ENCODE results near the gene PLEKHA5.
"Not testable (repeated sequence)": the region's sequence is repeated elsewhere in the genome, so short reads cannot be mapped to it uniquely, and the experiment has no call there.

Gene PLEKHA5

DNA sequence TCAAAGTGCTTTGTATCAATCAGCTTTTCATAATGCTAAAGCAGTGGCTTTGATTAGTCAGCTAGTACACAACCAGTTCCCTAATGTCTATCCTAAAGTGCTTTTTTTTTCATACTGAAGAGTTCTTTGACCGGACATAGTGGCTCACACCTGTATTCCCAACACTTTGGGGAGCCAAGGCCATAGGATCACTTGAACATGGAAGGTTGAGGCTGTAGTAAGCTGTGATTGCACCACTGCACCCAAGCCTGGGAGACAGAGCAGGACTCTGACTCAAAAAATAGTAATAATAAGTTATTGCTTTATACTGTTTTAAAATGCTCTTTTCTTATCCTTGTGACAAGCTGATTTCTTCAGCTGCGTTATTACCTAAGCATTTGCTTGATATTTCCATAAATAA lies 155.1 kb downstream of the PLEKHA5 start:
- no peak for DNase-seq (ENCODE audit: low read depth)

DNA sequence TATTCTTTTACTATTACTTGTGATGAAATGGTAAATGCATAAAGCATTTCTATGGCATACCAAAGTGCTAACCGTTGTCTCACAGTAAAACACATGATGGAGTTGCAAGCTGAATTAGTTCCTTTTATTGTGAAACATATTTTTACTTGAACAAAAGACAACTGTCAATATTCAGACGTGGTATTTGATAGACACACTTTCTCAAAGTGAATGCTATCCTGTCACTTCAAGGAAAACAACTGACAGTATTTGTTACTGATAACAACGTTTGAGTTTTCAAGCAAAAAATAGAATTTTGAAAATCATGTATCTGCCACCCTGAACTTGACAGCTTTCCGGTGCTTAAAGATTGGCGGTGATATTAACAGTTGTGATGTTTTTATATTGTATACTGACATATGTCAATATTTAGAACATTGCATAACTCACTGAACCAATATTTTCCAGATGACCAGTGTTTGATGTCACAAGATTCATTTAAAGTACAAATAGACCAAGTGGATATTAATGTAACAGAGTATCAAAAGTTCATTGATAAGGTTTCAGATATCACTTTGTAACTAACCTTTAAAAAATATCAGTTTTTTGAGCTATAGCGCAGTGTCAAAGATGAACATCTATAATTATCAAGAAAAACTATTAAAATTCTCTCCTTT lies 156.4 kb downstream of the PLEKHA5 start:
- no peak for DNase-seq (ENCODE audit: low read depth)

DNA sequence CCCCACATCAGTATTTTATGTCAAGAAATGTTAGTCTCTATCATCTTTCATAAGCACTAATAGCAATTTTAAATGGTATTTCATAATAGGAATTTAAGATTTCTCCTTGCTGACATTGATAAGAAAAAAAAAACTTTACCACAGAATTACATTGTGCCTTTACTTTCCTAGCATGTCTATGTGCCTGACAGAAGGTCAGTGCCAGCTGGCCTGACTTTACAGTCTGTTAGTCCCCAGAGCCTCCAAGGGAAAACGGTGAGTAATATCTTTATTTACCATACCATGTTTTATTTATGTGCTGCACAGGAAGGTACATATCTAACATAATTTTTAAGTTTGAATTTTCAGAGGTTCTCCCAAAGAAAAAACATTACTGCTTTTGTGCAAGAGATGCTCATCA lies 157.8 kb downstream of the PLEKHA5 start:
- DNase-seq (ENCODE audit: low read depth): no peak

DNA sequence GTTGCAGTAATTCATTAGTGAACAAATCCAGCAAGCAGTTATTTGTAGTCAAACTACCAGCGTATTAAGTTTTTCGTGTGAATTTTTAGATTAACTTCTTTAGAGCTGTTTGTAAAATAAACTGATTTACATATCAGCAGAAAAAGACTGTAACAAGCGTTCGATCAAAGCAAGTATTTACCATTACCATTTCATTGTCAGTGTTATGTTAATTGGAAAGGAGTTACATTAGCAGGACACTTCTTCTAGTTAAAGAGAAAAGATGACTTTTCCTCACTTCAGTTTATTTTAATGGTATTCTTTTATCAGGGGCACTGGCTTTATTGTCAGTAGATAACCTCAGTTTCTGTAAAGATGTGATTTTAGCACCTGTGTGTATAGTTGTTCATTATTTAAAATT lies 158.6 kb downstream of the PLEKHA5 start:
- DNase-seq (ENCODE audit: low read depth): no peak

GRCh38 chr12:19288603-19289244 lies 159.2 kb downstream of the PLEKHA5 start:
- DNase-seq (ENCODE audit: low read depth): no peak

DNA sequence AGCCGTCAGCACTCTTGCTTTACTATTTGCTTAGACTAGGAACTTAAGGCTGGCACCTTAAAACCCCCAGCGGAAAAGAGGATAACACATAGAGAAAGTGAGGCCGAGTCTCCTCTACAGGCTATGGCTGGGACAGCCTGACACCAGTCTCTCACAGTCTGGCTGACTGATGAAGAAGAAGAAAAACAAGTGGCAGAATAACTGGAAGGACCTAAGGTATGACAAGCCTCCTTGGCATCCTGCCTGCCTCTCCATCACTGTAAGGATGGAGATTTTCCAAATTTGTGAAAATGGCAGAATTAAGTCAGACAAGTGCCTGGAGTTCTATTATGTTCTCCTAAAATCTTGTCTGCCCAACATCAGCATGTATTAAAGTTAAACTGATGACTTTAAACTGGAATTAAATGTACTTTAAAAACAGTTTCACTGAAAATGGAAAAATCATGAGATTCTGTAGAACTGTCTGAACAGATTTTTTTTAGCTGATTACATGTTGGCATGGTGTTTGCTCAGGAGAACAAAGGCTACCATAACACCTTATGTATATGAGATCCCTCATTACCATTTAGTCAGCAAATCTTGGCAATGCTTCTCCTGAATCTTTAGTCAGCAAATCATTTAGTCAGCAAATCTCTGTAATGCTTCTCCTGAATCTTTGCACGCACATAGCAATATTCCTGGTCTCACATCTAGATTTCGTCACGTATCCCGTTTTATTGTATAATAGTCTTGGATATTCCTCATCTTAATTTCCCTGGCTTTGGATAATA lies 169.5 kb downstream of the PLEKHA5 start:
- DNase-seq (ENCODE audit: low read depth): no peak

GRCh38 chr12:19299765-19300164 lies 170.2 kb downstream of the PLEKHA5 start:
- DNase-seq (ENCODE audit: low read depth): no peak

DNA sequence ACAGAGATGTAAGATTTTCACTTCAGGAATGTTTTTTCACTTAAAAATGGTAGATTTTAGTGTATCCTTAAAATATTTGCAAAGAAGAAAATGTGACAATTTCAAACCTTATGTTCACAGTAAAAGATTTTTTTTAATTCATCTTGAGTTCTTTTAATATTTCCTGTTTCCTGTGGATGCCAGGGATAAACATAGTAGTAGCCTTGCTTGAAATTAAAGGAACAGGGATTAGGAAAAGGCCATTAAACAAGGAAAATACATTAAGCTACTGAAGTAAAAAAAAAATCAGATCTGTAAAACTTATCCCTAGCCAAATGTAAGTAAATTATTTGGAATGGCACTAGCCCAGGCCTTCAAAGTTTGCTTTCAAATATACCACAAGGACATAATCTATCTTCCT lies 171.7 kb downstream of the PLEKHA5 start:
- DNase-seq (ENCODE audit: low read depth): no peak

DNA sequence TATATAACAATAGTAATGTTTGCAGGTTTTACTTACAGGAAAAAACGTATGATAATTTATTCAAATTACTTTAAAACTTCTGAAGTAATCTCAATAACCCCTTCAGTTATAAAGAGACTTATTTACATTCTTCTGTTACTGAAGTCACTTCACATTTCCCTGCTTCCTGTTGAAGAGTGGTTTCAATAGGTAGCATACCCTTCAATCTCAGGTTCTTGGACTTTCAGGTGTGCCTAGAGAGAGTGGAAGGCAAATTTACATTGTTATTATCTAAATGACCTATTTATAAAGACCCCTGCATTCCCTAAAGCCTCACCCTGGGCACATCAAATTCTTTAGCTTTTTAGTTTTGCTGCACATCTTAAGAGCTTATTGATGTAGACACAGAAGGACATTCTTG lies 172.2 kb downstream of the PLEKHA5 start:
- no peak for DNase-seq (ENCODE audit: low read depth)

- DNase-seq (ENCODE audit: low read depth): no peak
Measured at GRCh38 chr12:19302100-19302640, 172.6 kb downstream of the PLEKHA5 start.

- DNase-seq (ENCODE audit: low read depth): no peak
Measured at GRCh38 chr12:19303496-19303895, 174.0 kb downstream of the PLEKHA5 start.

DNA sequence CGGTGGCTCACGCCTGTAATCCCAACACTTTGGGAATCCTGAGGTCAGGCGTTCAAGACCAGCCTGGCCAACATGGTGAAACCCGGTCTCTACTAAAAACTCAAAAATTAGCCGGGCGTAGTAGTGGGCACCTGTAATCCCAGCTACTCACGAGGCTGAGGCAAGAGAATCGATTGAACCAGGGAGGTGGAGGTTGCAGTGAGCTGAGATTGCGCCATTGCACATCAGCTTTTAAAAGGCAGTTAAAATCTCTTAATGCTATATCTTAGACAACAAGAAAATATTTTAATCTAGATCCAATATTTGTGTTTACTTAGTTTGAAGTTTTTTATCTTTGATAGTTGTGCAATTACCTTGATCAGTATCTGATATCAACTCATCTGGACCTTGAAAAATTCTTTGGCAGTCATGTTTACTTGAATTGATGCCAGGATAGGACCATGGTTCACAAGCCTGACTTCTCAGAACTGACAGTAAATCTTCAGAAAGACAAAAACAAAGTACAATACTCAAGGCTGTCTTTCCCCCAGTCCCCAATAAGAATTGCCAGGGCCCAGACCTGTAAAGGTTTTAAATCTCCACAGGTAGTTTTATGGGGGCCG lies 174.7 kb downstream of the PLEKHA5 start:
- DNase-seq (ENCODE audit: low read depth): no peak

GRCh38 chr12:19305621-19306020 lies 176.1 kb downstream of the PLEKHA5 start:
- DNase-seq (ENCODE audit: low read depth): not testable (repeated sequence)

DNA sequence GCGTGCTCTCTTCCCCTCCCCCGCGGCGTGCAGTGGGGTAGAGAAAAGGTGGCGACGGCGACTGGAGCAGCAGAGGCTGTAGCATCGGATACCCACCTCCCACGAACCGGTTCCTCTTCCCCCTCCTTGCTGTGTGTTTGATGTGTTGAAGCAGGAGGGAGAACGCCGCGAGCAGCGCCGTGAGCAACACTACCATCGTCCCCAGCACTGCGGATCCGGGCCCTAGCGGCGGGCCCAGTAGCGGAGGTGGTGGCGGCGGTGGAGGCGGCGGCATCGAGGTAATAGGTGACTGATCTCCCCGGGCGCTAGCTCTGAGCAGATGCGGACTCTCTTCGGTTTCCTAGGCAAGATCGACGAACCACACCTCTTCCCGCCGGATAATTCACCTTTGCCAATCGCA lies 176.8 kb downstream of the PLEKHA5 start:
- DNase-seq (ENCODE audit: low read depth): no peak

GRCh38 chr12:19307451-19307850 lies 177.9 kb downstream of the PLEKHA5 start:
- DNase-seq (ENCODE audit: low read depth): no peak

GRCh38 chr12:19311165-19311564 lies 181.6 kb downstream of the PLEKHA5 start:
- DNase-seq (ENCODE audit: low read depth): no peak

GRCh38 chr12:19312637-19313036 lies 183.1 kb downstream of the PLEKHA5 start:
- no peak for DNase-seq (ENCODE audit: low read depth)

DNA sequence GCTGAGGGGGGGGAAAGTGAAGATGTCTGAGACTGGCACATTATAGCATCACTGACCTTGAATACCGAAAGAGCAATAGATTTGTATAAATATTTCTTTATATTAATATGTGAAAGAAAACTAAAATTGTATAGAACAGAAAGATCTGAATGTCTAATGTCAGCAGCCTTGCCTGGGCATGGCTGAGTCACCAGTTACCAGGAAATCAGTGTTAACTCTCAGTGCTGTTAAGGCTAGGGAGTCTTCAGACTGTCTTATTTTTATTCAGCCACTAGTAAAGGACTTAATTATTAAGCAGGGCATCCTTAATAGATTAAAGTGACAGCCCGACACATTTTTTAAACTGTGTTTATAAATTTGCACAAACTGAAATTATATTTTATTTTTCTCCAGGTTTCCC lies 186.9 kb downstream of the PLEKHA5 start:
- no peak for DNase-seq (ENCODE audit: low read depth)

DNA sequence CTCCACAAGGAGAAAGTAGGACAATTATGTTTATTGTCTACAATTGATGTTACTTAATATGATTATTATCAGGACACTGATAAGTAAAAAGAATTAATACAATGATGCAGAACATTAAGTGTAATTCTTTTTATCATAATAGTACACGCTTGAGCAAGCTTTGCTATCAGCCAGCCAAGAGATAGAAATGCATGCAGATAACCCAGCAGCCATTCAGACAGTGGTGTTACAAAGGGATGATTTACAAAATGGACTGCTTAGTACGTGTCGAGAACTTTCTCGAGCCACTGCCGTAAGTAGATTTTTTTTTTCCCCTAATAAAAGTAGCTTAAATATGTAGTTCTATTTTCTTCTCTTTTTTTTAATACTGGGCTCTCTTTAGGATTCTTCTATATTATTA lies 192.8 kb downstream of the PLEKHA5 start:
- no peak for DNase-seq (ENCODE audit: low read depth)

DNA sequence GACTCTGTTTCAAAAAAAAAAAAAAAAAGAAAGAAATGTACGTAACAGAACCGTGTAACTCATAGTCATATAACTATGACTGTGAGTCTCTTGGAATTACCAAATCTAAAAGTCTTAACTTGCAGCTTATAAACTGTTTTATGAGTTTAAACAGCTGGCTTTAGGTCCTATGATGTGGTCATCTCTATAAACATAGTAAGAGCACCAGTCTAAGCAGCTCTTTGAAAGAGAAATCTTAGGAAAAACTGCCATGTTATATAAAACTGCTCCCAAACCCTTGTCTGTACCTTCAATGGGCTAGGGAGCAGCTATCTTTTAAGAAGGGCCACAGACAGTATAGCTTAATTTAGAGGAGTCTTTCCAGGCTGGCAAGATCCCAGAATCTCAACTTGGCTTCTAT lies 194.3 kb downstream of the PLEKHA5 start:
- DNase-seq (ENCODE audit: low read depth): no peak

DNA sequence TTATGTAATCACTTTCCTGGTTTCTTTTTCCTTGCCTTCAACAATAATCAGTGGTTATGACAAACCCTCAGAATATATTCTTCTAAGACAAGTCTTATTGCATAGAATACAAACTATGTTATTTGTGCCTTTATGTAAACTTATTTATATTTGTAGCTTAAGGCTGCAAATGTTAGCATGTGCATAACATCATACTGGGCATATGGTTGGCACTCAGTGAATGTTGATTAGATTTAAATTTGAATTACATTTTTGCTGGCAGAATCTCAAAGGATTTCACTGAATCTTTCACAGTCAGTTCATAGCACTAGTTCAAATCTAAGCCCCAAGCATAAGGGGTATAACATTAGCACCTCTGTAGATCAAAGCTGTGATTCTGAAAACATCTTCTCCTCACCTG lies 196.6 kb downstream of the PLEKHA5 start:
- DNase-seq (ENCODE audit: low read depth): no peak

DNA sequence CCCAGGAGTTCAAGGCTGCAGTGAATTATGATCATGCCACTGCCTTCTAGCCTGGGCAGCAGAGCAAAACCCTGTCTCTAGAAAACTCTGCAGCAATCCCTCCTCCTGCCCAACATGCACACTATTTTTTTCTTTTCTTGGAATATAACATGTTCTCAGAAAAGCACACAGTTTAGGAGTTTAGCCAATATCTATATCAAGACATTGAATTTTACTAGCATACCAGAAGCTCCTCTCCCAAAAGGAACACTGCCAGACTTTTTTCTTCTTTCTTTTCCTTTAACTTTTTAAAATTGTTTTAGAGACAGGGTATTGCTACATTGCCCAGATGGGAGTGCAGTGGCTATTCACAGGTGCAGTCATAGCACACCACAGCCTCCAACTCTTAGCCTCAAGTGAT lies 202.7 kb downstream of the PLEKHA5 start:
- DNase-seq (ENCODE audit: low read depth): no peak

- no peak for DNase-seq (ENCODE audit: low read depth)
Measured at GRCh38 chr12:19338405-19338804, 208.9 kb downstream of the PLEKHA5 start.

Data from stimulated activated CD8-positive, alpha-beta memory T cell treated with anti-CD3 and anti-CD28 coated beads, Interleukin-4, amount 100 ng/mL, for 24 hours (primary cell).